Heart left ventricle (tissue), 16 donors: ENCODE results near the gene MAP1LC3B2. TPM values are rescaled to one million over a fixed set of nuclear protein-coding genes. Genes with fewer than 3 reads are reported as not detected.
A peak's percentile ranks its signal among the peaks of the same experiment; 100 is the strongest.

Experiments
- ATAC-seq, 4 donors: fragments of 200-7000 bp; cut with Tn5 transposase; one replicate each; pipeline ENCODE4 v1.9.1; 2020 to 2022; ENCODE audit warnings: moderate library complexity in 4 of 4, mild to moderate bottlenecking in 3 of 4, moderate number of reproducible peaks in 1 of 4
- DNase-seq, 5 donors: peaks; one replicate each; pipeline ENCODE4 v3.0.0-alpha.2; 2020
- H3K27ac ChIP-seq, 12 donors: fragments of 200-600 bp; sonication (generic) in 4 of 12; one replicate each; pipeline versions ENCODE4 v1.5.0 to v1.8.0; 2016 to 2022; ENCODE audit warnings: mild to moderate bottlenecking in 2 of 12
- H3K27me3 ChIP-seq, 9 donors: fragments of 200-600 bp; sonication (generic) in 2 of 9; one replicate each; pipeline versions ENCODE4 v1.5.1 to v1.8.0; 2016 to 2022; ENCODE audit warnings: mild to moderate bottlenecking in 3 of 9
- H3K36me3 ChIP-seq, 9 donors: fragments of 200-600 bp; sonication (generic) in 2 of 9; one replicate each; pipeline versions ENCODE4 v1.5.0 to v1.8.0; 2018 to 2022; ENCODE audit warnings: mild to moderate bottlenecking in 2 of 9
- H3K4me1 ChIP-seq, 12 donors: fragments of 200-600 bp; sonication (generic) in 4 of 12; one replicate each; pipeline versions ENCODE4 v1.5.0 to v1.8.0; 2016 to 2022; ENCODE audit warnings: mild to moderate bottlenecking in 3 of 12
- H3K4me3 ChIP-seq, 12 donors: fragments of 200-600 bp; sonication (generic) in 4 of 12; one replicate each; pipeline versions ENCODE4 v1.5.0 to v1.8.0; 2017 to 2022; ENCODE audit warnings: mild to moderate bottlenecking in 9 of 12, moderate library complexity in 4 of 12
- H3K9me3 ChIP-seq, 12 donors: fragments of 200-600 bp; sonication (generic) in 4 of 12; one replicate each; pipeline versions ENCODE4 v1.5.0 to v1.8.0; 2016 to 2022; ENCODE audit warnings: mild to moderate bottlenecking in 1 of 12
- POLR2A ChIP-seq, 2 donors: fragments of 450-650 bp; IDR thresholded peaks; one replicate each; pipeline ENCODE4 v1.6.1; 2017; ENCODE audit warnings: antibody characterized with exemption in 2 of 2, mild to moderate bottlenecking in 2 of 2, moderate library complexity in 2 of 2
- WGBS, 4 donors: extraction: QIAGEN DNeasy Blood & Tissue Kit in 2 of 4; methylation state at CpG; one replicate each; pipeline versions ENCODE4 v1.1.5 to v1.1.7; 2013 to 2018; 5-methylcytosine and 5-hydroxymethylcytosine counted together
- intact Hi-C, 10 donors: fragments of 100-400 bp; cut with DNase I; formaldehyde crosslinking; loops; one replicate each; pipeline versions ENCODE4 v1.11.1 to v1.14.2; 2022
- polyA plus RNA-seq, 2 donors: library from polyadenylated mRNA; stranded (reverse); fragments of 200-250 nt; gene quantifications; one replicate each; pipeline ENCODE4 v1.2.3, GENCODE V29; 2013
- total RNA-seq, 9 donors: library from RNA; depleted of rRNA in 2 of 9; stranded (reverse); fragments of >200 nt in 2 of 9; fragmentation: NEBNext Ultra II Directional in 3 of 9; extraction: Animal tissue kit (Norgen Biotek cat#: 25700) in 3 of 9; gene quantifications; one replicate each; pipeline versions ENCODE4 v1.1.0 to v1.2.4, GENCODE V29; 2016 to 2023
- TF ChIP-seq, protein P1 (sequence below), 12 donors: fragments of 200-600 bp; sonication (generic) in 4 of 12; IDR thresholded peaks; one replicate each; pipeline versions ENCODE4 v1.5.0 to v1.8.0; 2018 to 2022; ENCODE audit warnings: antibody characterized with exemption in 12 of 12, mild to moderate bottlenecking in 5 of 12
- donor health status: ischemic (EF 13 %, LVEDD 7.1; RV severe dilation, severe dysfunction).
- donor health status: healthy with polysubstance abuse.
- donor health status: DM: no; HTN: yes; CAD: no.
- donor health status: DM: no; HTN: no; CAD: no.
- donor health status: ischemic (EF 25% LVEDD 6.9; RV normal size, moderate dysfunction).
- donor health status: ischemic (EF 25% LVEDD 5.7; RV mildly dilated, moderate dysfunction).
- donor health status: healthy.
- donor health status: DM: yes; HTN: yes; CAD: no.
- donor health status: ischemic (EF 35%, LVEDD 5.7; RV mildly dilated, moderate dysfunction).
- donor health status: nonischemic (EF 11% LVEDD 7.7; RV severe dilation, severe dysfunction).
- donor health status: DM: yes; HTN: yes; CAD: no.
- donor health status: PGD.
- donor health status: ischemic (EF 29% LVEDD 5.4; RV normal size, mild dysfunction).
- donor health status: nonischemic (EF 23%, LVEDD 6.1; RV moderate dilation, normal function).

Gene MAP1LC3B2
- total and polyA plus RNA-seq, 11 donors, result 0.91 to 5.4 (median 2.3) TPM

DNA sequence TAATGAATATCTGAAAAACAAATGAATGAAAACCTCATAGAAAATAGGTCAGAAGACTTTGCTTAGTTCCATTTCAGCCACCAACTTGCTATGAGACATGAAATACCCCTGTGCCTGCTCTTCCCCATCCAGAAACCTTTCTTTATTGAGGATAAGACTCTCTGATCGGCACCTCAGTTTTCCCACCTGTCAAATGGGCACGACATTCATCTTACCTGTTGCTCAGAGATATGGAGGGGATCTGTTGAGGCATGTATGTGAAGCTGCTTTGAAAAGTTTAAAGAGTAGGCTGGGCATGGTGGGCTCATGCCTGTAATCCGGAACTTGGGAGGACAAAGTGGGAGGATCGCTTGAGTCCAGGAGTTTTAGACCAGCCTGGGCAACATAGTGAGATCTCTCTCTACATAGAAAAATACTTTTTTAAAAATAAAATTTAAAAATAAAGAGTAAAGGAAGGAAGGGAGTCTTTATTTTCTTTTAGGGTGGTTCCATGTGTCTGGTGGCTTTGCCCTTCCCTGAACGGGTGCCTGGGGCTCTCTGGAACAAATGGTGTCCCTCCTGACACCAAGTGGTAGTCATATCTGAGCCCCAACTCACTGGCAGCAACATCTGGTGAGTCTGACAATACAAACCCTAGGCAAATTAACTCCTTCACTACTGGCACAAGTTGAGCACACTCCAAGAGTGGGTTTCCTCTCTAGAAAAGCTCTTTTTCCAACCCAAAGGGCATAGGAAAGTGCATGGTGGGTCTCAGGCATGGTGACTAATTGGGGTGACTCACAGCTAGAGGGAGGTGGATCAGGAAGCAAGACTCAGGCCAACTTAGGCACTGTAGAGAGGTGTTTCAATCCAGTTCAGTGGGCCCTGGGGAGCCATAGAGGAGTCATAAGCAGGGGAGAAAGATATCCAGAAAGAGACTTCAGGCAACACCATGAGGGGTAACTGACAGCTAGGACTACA, 42.1 kb downstream of the MAP1LC3B2 start:
- 84 to 90% (median 89%) methylated on average over 5 of the region's 5 CpGs for WGBS, 4 donors
- Histone ChIP-seq H3K27me3 (peaks cover 0 to 2% (median 0%) of the 10 kb centered on the region in 9 donors), H3K4me1 (peaks cover 0 to 42% (median 14%) of the 10 kb centered on the region in 12 donors), H3K9me3 (no peaks in the 10 kb centered on the region), H3K36me3 (no peaks in the 10 kb centered on the region), H3K4me3 (no peak overlapping the region), H3K27ac (no peak overlapping the region)
- TF ChIP-seq POLR2A (IDR thresholded peaks at IDR 0.05), result no peak
- TF ChIP-seq, protein P1, sequence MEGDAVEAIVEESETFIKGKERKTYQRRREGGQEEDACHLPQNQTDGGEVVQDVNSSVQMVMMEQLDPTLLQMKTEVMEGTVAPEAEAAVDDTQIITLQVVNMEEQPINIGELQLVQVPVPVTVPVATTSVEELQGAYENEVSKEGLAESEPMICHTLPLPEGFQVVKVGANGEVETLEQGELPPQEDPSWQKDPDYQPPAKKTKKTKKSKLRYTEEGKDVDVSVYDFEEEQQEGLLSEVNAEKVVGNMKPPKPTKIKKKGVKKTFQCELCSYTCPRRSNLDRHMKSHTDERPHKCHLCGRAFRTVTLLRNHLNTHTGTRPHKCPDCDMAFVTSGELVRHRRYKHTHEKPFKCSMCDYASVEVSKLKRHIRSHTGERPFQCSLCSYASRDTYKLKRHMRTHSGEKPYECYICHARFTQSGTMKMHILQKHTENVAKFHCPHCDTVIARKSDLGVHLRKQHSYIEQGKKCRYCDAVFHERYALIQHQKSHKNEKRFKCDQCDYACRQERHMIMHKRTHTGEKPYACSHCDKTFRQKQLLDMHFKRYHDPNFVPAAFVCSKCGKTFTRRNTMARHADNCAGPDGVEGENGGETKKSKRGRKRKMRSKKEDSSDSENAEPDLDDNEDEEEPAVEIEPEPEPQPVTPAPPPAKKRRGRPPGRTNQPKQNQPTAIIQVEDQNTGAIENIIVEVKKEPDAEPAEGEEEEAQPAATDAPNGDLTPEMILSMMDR (IDR thresholded peaks at IDR 0.05), result no peak
- no peak for DNase-seq
- ATAC-seq, result peak in 1 of 4 donors; percentile 12
- intact Hi-C loops, result loop anchor here in 9 of 10 donors (1.0 to 10.0 kb wide), 13 partner anchors 76 to 604 kb away; partner anchors contain the start of gene MED13L (in 2 of the 9)

DNA sequence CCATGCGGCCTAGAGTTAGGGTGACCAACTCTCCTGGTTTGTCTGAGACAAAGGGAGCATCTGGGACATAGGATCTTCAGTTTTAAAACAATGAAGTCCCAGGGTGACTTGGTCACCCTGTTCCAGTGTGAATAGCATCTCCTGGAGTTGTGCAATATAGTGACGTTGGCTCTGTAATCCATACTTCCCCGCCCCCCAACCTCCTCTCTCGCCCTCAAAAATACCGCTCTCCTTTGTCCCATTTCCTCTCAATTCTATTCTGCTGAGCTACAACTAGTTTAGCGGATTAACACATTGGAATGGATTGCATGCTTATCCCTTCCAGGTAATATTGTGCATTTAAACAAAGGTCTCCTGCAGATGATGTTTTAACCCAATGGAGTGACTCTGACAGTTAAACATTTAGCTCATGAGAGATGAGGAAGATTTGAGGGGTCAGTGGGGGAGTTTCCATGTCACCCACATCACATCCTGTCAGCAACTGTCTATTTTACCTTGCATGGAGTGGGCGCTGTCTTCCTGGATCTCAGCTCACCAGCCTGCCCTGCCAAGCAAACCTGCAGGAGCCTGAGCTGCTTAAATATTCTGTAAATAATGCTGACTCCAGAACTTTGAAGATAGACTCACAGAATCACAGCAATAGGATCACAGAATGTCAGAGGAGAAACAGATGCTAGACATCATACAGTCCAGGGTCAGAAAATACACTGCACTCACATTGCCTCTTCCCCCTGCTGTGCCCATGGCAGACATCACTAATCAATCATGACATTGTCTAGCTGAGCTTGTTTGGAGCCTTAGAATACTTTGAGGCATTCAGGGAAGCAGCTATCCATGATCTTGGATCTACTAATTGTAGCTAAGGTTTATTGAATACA, 43.0 kb downstream of the MAP1LC3B2 start:
- intact Hi-C loops, result loop anchor here in 9 of 10 donors (5.0 to 10.0 kb wide), 12 partner anchors 75 to 605 kb away; partner anchors contain the start of gene MED13L (in 1 of the 9)
- no peak overlapping the region for H3K4me3 ChIP-seq
- no peak overlapping the region for H3K27ac ChIP-seq
- TF ChIP-seq, protein P1 (IDR thresholded peaks at IDR 0.05), result no peak
- no peak for TF ChIP-seq POLR2A (IDR thresholded peaks at IDR 0.05)
- H3K4me1 ChIP-seq, result peaks cover 0 to 42% (median 14%) of the 10 kb centered on the region in 12 donors
- no peak for ATAC-seq
- H3K9me3 ChIP-seq, result no peaks in the 10 kb centered on the region
- peaks cover 0 to 2% (median 0%) of the 10 kb centered on the region in 9 donors for H3K27me3 ChIP-seq
- H3K36me3 ChIP-seq, result no peaks in the 10 kb centered on the region
- 81 to 92% (median 88%) methylated on average over 7 of the region's 7 CpGs for WGBS, 4 donors
- DNase-seq, result no peak

DNA sequence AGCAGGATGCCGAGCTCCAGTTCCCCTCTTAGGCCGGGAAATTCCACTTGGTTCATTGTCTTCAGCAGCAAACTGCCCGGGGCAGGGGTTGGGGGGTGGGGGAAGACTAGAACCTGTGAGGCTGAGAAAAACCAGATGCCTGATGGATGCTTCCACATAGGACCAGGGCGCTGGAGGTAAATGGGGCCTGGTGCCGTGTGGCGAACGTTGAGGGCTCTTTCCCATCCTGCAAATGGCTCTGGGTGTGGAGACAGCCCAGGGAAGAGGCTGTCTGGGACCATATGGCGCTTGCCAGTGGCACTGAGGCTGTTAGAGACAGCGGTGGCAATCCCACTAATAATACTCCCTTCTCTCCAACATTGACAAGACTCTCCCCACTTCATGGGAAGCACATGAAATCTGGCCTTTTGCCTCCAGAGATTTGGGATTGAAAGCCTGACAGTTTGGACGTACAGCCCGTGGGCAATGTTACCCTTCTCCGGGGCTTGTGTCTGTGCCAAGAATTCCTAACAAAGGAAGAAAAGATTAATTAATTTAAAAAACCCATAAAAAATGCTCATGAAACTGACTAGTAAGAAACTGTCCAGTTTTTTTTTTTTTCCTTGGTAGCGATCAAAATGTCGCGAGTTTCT, 44.5 kb downstream of the MAP1LC3B2 start:
- ATAC-seq (no peak), DNase-seq (no peak)
- intact Hi-C loops, result loop anchor here in 9 of 10 donors (5.0 to 10.0 kb wide), 12 partner anchors 74 to 606 kb away; partner anchors contain the start of gene MED13L (in 1 of the 9)
- Histone ChIP-seq H3K4me3 (no peak overlapping the region), H3K27ac (no peak overlapping the region), H3K4me1 (peaks cover 0 to 33% (median 11%) of the 10 kb centered on the region in 12 donors), H3K27me3 (peaks cover 0 to 2% (median 0%) of the 10 kb centered on the region in 9 donors), H3K36me3 (no peaks in the 10 kb centered on the region), H3K9me3 (no peaks in the 10 kb centered on the region)
- WGBS, 4 donors, result 69 to 72% (median 70%) methylated on average over 15 of the region's 15 CpGs
- TF ChIP-seq, protein P1 (IDR thresholded peaks at IDR 0.05), result no peak
- TF ChIP-seq POLR2A (IDR thresholded peaks at IDR 0.05), result no peak
